Nephron progenitor cell (in vitro differentiated cells): ENCODE data around the gene SBF2.

ENCODE experiments used
- DNase-seq: peaks from one replicate; pipeline ENCODE4 v3.0.0; 2021
- H3K27ac Mint-ChIP-seq: 2 replicates; pipeline ENCODE4 v1.8.0; 2021; ENCODE audit warnings: mild to moderate bottlenecking, moderate library complexity, mixed read lengths
- H3K27me3 Mint-ChIP-seq: 2 replicates; pipeline ENCODE4 v1.8.0; 2021; ENCODE audit warnings: mild to moderate bottlenecking, low read depth, mixed read lengths; ENCODE audit not compliant: poor library complexity
- H3K36me3 Mint-ChIP-seq: 2 replicates; pipeline ENCODE4 v1.8.0; 2021; ENCODE audit warnings: low read depth, mixed read lengths
- H3K4me1 Mint-ChIP-seq: 2 replicates; pipeline ENCODE4 v1.8.0; 2021; ENCODE audit warnings: mixed read lengths
- H3K4me3 Mint-ChIP-seq: 2 replicates; pipeline ENCODE4 v1.8.0; 2021; ENCODE audit warnings: mild to moderate bottlenecking, moderate library complexity, mixed read lengths
- H3K9me3 Mint-ChIP-seq: 2 replicates; pipeline ENCODE4 v1.8.0; 2021; ENCODE audit warnings: mild to moderate bottlenecking, moderate library complexity, mixed read lengths
- TF ChIP-seq, protein P1 (sequence below): fragments of 200-600 bp; sonication (generic); IDR thresholded peaks from 2 replicates; pipeline ENCODE4 v1.5.0; 2021; ENCODE audit warnings: antibody characterized with exemption

Gene SBF2

DNA sequence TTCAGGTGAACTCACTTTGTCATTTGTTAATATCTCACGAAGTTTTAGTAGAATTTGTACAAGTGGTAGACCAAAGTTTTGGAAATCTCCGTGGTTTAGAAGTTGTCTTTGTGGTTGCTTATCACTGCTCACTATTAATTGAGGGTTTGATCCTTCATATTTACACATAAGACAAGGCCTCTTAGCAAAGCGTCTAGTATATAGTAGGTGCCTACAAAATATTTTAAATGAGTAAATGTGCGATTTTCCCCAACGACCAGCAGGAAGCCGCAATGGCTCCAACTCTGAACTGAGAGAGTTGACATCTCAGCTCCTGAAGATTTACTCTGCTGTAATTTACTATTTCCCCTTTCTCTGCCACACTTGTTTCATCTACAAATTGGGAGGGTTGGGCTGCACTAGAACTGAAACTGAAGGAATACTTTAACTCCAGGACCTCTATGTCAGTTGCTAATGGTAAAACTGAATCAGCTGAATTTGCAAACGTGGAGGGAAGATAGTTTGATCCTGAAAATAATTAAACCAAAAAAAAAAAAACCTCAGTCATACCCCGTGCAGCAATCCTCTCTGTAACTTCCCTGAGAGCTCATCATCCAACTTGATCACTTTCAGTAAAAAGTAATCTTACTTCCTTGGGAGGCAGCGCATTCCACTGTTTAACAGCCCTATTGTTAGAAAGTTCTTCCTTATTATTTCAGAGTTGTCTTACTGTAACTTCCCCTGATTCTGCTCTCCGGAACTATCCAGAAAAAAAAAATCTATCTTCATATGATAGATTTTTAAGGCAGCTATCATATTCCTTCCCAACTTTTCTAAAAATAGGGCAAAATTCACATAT is 1.3 kb upstream of the SBF2 start:
- Mint-ChIP-seq H3K9me3 (no peaks in the 10 kb centered on the region), H3K27me3 (peaks cover 43% of the 10 kb centered on the region), H3K36me3 (peaks cover 17% of the 10 kb centered on the region), H3K4me1 (peaks cover 36% of the 10 kb centered on the region), H3K4me3 (peak overlapping the region; percentile 87), H3K27ac (no peak overlapping the region)
- DNase-seq: no peak
- TF ChIP-seq, protein P1, sequence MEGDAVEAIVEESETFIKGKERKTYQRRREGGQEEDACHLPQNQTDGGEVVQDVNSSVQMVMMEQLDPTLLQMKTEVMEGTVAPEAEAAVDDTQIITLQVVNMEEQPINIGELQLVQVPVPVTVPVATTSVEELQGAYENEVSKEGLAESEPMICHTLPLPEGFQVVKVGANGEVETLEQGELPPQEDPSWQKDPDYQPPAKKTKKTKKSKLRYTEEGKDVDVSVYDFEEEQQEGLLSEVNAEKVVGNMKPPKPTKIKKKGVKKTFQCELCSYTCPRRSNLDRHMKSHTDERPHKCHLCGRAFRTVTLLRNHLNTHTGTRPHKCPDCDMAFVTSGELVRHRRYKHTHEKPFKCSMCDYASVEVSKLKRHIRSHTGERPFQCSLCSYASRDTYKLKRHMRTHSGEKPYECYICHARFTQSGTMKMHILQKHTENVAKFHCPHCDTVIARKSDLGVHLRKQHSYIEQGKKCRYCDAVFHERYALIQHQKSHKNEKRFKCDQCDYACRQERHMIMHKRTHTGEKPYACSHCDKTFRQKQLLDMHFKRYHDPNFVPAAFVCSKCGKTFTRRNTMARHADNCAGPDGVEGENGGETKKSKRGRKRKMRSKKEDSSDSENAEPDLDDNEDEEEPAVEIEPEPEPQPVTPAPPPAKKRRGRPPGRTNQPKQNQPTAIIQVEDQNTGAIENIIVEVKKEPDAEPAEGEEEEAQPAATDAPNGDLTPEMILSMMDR: no peak

DNA sequence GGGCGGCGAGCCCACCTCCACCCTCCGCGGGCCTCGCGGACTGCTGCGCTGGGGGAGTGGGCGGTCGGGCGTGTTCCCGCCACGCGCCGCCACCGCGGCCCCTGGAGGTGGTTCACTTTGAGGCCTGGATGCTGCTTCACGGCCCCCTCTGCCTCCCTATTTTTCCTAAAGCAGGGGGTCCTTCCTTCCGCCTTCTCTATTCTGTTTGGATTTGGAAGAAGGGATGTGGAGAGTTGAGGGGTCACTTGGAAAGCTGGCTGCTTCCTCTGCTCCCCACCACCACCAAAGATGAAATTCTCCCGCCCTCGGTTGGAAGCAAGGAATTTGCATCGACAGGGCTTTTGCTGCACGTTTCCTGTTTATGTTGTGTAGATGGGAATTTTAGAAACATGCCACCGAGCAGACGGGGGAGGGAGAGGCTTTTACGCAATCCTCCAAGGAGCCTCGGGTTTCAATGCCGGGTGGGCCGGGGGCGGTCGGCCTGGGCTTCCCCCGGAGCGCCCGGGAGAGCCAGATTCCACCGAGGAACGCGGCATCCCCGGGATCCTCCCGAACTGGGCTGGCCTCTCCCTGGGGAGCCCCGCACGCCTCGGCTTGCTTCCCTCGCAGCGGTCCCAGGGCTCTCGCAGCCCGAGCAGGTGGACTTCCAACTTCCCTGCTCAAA is 403 bp upstream of the SBF2 start:
- peak overlapping the region; percentile 87 for H3K4me3 Mint-ChIP-seq
- peaks cover 21% of the 10 kb centered on the region for H3K36me3 Mint-ChIP-seq
- H3K9me3 Mint-ChIP-seq: no peaks in the 10 kb centered on the region
- TF ChIP-seq, protein P1: no peak
- peaks cover 38% of the 10 kb centered on the region for H3K27me3 Mint-ChIP-seq
- peak overlapping the region; percentile 82 for H3K27ac Mint-ChIP-seq
- peaks cover 42% of the 10 kb centered on the region for H3K4me1 Mint-ChIP-seq
- DNase-seq: peak; percentile 64

DNA sequence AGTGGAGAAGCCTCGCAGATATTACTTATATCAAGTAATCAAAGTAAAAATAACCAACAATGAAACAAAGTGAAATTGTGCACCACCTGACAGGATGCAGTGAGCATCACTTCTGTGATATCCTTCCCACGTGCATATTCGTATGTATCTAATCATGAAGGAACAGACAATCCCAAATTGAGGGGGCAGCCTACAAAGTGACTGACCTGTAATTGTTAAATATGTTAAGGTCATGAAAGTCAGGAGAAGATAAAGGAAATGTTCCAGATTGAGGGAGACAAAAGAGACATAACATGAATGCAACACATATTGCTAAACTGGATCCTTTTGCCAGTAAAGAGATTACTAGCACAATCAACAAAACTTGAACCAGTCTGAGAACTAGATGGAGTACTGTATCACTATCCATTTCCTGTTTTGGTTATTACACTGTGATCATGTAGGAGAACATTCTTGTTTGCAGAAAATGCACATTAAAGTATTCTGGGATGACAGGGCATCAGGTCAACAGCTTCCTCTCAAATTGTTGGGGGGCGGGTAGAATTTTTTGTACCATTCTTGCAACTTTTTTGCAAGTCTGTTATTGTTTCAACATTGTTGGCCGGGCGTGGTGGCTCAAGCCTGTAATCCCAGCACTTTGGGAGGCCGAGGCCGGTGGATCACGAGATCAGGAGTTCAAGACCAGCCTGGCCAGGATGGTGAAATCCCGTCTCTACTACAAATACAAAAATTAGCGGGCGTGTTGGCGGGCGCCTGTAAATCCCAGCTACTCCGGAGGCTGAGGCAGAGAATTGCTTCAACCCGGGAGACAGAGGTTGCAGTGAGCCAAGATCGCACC is 2.0 kb downstream of the SBF2 start:
- no peaks in the 10 kb centered on the region for H3K9me3 Mint-ChIP-seq
- H3K27ac Mint-ChIP-seq: no peak overlapping the region
- DNase-seq: no peak
- peak overlapping the region; percentile 86 for H3K4me3 Mint-ChIP-seq
- H3K27me3 Mint-ChIP-seq: peaks cover 22% of the 10 kb centered on the region
- TF ChIP-seq, protein P1: no peak
- H3K4me1 Mint-ChIP-seq: peaks cover 42% of the 10 kb centered on the region
- peaks cover 21% of the 10 kb centered on the region for H3K36me3 Mint-ChIP-seq

DNA sequence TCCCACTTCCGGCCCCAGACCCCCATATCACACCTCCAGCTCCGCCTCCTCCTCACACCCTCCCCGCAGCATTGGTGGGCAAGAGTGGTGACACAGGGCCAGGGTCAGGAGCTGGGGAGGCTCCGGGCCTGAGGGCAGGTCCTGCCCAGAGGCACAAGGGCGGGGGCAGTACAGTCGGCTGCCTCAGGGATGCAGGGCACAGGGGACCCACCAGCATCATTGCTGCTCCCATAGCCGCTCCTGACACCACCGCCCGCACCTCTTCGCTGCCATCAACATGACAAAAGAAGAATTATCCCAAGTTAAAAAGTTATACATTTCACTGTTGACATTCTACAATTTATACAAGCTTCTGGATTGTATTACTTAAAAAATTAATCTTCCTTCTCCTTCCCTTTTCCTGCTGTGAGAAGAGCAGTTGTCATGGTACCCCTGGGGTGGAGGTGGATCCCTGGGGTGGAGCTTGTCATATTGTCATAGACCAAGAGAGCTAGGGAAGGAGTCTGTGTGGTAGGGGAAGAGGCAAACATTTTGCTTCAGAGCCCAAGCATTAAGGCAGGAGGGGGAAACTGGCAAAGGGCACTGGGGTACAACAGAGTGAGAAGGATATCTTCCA is 4.1 kb downstream of the SBF2 start:
- no peak for DNase-seq
- peaks cover 21% of the 10 kb centered on the region for H3K36me3 Mint-ChIP-seq
- H3K27me3 Mint-ChIP-seq: peaks cover 3% of the 10 kb centered on the region
- H3K4me3 Mint-ChIP-seq: no peak overlapping the region
- peaks cover 40% of the 10 kb centered on the region for H3K4me1 Mint-ChIP-seq
- TF ChIP-seq, protein P1: no peak
- H3K27ac Mint-ChIP-seq: no peak overlapping the region
- H3K9me3 Mint-ChIP-seq: no peaks in the 10 kb centered on the region

DNA sequence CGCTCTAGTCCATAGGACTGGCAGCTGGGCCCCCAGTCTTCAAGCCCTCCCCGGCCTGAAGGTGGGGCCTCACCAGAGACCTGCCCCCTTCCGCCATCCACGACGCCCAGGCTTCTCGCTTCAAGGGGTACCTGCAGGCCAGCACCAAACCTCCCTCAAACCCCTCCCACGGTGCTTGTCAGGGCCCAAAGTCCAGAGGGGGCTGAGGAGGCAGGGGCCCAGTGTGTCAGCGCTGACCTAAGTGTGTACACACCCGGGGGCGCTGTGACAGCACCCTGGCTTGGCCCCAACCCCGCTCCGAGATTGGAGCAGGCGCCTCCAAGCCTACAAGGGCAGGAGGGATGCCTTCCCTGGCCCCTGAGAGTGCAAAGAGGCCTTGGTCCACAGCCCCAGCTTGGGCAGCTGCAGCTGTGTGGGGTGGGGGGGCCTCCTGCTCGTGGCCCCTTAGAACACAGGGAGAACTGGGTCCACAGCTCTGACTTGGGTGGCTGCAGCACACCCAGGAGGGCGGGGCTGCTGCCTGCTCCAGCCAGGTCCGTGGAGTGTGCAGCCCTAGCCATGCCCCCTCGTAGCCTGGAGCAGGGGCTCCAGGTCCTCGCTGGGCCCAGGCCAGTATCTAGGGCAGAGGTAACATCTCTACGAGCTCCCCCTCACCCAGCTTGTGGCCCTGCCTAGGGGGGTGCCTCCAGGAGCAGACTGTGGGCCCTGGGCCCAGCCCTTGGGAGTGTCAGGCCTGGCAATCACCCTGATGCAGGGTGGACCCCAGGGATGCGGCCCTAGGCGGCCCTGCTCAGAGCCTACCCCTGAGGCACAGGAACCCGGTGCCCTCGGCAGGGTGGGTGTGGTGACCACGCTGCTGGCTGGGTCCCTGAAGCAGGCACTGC is 4.9 kb downstream of the SBF2 start:
- TF ChIP-seq, protein P1: no peak
- DNase-seq: no peak
- no peaks in the 10 kb centered on the region for H3K9me3 Mint-ChIP-seq
- peaks cover 21% of the 10 kb centered on the region for H3K36me3 Mint-ChIP-seq
- H3K27me3 Mint-ChIP-seq: no peaks in the 10 kb centered on the region
- H3K4me3 Mint-ChIP-seq: no peak overlapping the region
- H3K4me1 Mint-ChIP-seq: peaks cover 38% of the 10 kb centered on the region
- H3K27ac Mint-ChIP-seq: no peak overlapping the region
